Kidney (tissue), 14 donors: ENCODE measurements around the gene EEFSEC. TPM values are rescaled to one million over a fixed set of nuclear protein-coding genes. Genes with fewer than 3 reads are reported as not detected.

Experiments
- DNase-seq, 5 donors: peaks; one replicate each; pipeline ENCODE4 v3.0.0-alpha.2; 2013 to 2020
- FAIRE-seq: peaks from 2 replicates; lab custom pipeline; 2012; peaks lifted over from hg19 to GRCh38; lab: Jason Lieb, UNC
- H3K27ac ChIP-seq, 2 donors: one replicate each; pipeline ENCODE4 v1.7.0; 2013; ENCODE audit warnings: low read depth in 2 of 2, low read length in 2 of 2, inconsistent platforms in 1 of 2
- H3K27me3 ChIP-seq: one replicate; pipeline ENCODE4 v1.7.1; 2013; ENCODE audit warnings: low read length, inconsistent platforms; ENCODE audit not compliant: control insufficient read depth, insufficient read depth
- H3K36me3 ChIP-seq, 3 donors: one replicate each; pipeline versions ENCODE4 v1.7.0 to v1.7.1; 2013; ENCODE audit warnings: low read length in 3 of 3, control low read depth in 1 of 3, inconsistent platforms in 1 of 3; ENCODE audit not compliant: insufficient read depth in 3 of 3, control insufficient read depth in 2 of 3
- H3K4me1 ChIP-seq, 3 donors: one replicate each; pipeline versions ENCODE4 v1.7.0 to v1.7.1; 2013; ENCODE audit warnings: low read length in 3 of 3, inconsistent platforms in 1 of 3, low read depth in 1 of 3; ENCODE audit not compliant: control insufficient read depth in 2 of 3, insufficient read depth in 2 of 3
- H3K4me3 ChIP-seq, 3 donors: one replicate each; pipeline versions ENCODE4 v1.7.0 to v1.8.1; 2013; ENCODE audit warnings: low read length in 3 of 3, control low read depth in 1 of 3, inconsistent platforms in 1 of 3
- H3K9ac ChIP-seq, 3 donors: one replicate each; pipeline versions ENCODE4 v1.7.0 to v1.7.1; 2013; ENCODE audit warnings: low read length in 3 of 3, control low read depth in 1 of 3, inconsistent platforms in 1 of 3
- H3K9me3 ChIP-seq, 3 donors: one replicate each; pipeline versions ENCODE4 v1.7.0 to v1.7.1; 2013; ENCODE audit warnings: low read length in 3 of 3, control low read depth in 1 of 3, inconsistent platforms in 1 of 3; ENCODE audit not compliant: control insufficient read depth in 2 of 3, insufficient read depth in 1 of 3
- intact Hi-C: fragments of 100-400 bp; cut with DNase I; formaldehyde crosslinking; loops from one replicate; pipeline ENCODE4 v1.11.1; 2022
- polyA plus RNA-seq: library from polyadenylated mRNA; stranded (reverse); fragments of 350-450 nt; fragmentation: Illumina TruSeq; extraction: RNeasy Lipid Tissue Mini Kit (QIAGEN cat#74804); gene quantifications from one replicate; pipeline ENCODE4 v1.2.3, GENCODE V29; 2014; ENCODE audit warnings: low read depth, low replicate concordance; ENCODE audit not compliant: insufficient read depth
- total RNA-seq: library from RNA; stranded (reverse); fragmentation: NEBNext Ultra II Directional; extraction: Animal tissue kit (Norgen Biotek cat#: 25700); gene quantifications from one replicate; pipeline ENCODE4 v1.2.1, GENCODE V29; 2021
- TF ChIP-seq, protein P1 (sequence below): IDR thresholded peaks from 3 replicates; pipeline ENCODE4 v1.5.1; 2012; ENCODE audit warnings: mild to moderate bottlenecking, moderate library complexity, borderline replicate concordance; ENCODE audit not compliant: insufficient read depth; ENCODE audit errors: extremely low read depth
- donor health status: control.
- donor health status: control.
- donor health status: control.
- donor health status: control.
- donor health status: control.
- donor health status: DM: yes; HTN: yes; CAD: no.
- donor health status: Normal renal cell carcinoma (clear cell type).

Gene EEFSEC
- total and polyA plus RNA-seq, 2 donors from 2014 or later = 15.2 to 23.2 TPM

- H3K4me1 ChIP-seq = peaks cover 0 to 6% (median 2%) of the 10 kb centered on the region in 3 donors
- no peaks in the 10 kb centered on the region for H3K27me3 ChIP-seq
- peak overlapping the region; percentile 66 to 83 (median 69) for H3K9ac ChIP-seq
- H3K4me3 ChIP-seq = peak overlapping the region; percentile 83 to 93 (median 92)
- FAIRE-seq (no peak), DNase-seq (peak in 1 of 5 donors; percentile 77)
- H3K27ac ChIP-seq = peak overlapping the region; percentile 42 to 54
- intact Hi-C loops = no loop called here
- TF ChIP-seq, protein P1, sequence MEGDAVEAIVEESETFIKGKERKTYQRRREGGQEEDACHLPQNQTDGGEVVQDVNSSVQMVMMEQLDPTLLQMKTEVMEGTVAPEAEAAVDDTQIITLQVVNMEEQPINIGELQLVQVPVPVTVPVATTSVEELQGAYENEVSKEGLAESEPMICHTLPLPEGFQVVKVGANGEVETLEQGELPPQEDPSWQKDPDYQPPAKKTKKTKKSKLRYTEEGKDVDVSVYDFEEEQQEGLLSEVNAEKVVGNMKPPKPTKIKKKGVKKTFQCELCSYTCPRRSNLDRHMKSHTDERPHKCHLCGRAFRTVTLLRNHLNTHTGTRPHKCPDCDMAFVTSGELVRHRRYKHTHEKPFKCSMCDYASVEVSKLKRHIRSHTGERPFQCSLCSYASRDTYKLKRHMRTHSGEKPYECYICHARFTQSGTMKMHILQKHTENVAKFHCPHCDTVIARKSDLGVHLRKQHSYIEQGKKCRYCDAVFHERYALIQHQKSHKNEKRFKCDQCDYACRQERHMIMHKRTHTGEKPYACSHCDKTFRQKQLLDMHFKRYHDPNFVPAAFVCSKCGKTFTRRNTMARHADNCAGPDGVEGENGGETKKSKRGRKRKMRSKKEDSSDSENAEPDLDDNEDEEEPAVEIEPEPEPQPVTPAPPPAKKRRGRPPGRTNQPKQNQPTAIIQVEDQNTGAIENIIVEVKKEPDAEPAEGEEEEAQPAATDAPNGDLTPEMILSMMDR = no peak
- no peaks in the 10 kb centered on the region for H3K9me3 ChIP-seq
- no peaks in the 10 kb centered on the region for H3K36me3 ChIP-seq
Observed at GRCh38 chr3:128123156-128123537, 30.1 kb upstream of the EEFSEC start.

DNA sequence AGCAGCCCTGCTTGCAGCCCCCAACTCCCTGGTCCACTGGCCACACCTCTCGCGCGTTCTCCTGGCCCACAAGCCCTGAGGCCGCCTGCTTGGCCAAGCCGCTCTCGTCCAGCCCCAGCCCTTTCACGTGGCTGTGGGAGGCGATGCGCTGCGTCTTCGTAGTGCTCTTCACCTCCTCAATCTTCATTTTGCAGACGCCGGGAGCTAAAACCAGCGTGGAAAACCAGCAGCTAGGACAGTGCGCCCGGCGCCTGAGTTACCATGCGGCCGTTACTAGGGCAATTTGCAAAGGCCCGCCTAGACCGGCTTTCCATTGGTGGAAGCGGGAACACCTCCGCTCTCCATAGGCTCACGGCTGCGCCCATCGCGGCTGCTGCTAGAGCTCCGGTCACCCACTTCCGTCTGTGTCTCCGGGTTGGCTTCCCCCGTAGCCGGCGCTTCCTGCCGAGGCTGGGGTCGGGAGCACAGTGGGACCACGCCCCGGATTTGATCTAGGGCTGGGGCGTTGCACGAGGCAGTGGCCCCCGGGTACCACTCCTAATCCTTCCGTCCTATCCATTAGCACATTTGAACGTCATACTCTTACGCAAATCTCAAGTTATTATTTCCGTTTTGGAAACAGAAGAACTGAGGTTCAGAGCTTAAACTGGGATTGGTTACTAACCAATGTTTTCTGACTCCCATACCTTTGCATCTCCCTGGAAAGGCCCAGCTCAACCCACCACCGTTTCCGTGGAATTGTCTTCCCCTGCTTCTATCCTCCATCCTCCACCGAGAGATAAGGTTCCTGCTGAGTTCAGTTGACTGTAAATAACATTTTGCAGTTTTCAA is 29.5 kb upstream of the EEFSEC start, which contains the start of gene RUVBL1:
RUVBL1 (minus strand) TSS at position 275 of the 831 bp plus-strand sequence; CDS start at position 187, 88 bp downstream.
- H3K4me3 ChIP-seq = peak within 1 kb of the TSS; percentile 83 to 93 (median 92)
- H3K36me3 ChIP-seq = no peaks in the 10 kb centered on the region
- peak within 1 kb of the TSS; percentile 54 to 73 for H3K27ac ChIP-seq
- H3K9ac ChIP-seq = peak within 1 kb of the TSS; percentile 66 to 83 (median 69)
- intact Hi-C loops = no loop called here
- H3K4me1 ChIP-seq = peaks cover 0 to 6% (median 2%) of the 10 kb centered on the region in 3 donors
- no peaks in the 10 kb centered on the region for H3K27me3 ChIP-seq
- FAIRE-seq (peak; percentile 74), DNase-seq (peak; percentile 98 to 99 (median 99))
- TF ChIP-seq, protein P1 = no peak
- no peaks in the 10 kb centered on the region for H3K9me3 ChIP-seq

DNA sequence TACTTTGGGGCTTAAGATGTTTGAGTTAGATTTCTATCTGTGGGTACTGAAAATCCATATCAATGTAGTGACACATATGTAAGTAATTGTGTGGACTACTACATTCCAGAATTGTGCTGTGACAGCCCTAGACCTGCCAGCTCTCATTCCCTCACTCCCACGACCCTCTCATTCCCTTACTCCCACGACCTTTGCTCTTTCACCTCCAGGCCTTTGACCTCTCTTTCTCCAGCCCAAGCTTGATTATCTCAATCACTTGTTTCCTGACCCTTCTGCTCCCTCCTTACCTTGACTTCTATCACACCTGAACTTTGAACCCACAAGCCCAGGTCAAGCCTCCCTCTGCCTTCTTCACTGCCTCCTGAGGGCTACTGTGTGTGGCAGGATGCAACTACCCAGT is 26.0 kb upstream of the EEFSEC start:
- no peak for DNase-seq
- FAIRE-seq = no peak
- TF ChIP-seq, protein P1 = no peak
- intact Hi-C loops = no loop called here
- no peak overlapping the region for H3K27ac ChIP-seq
- H3K27me3 ChIP-seq = no peaks in the 10 kb centered on the region
- H3K9me3 ChIP-seq = no peaks in the 10 kb centered on the region
- H3K4me3 ChIP-seq = no peak overlapping the region
- no peaks in the 10 kb centered on the region for H3K36me3 ChIP-seq
- H3K9ac ChIP-seq = no peak overlapping the region
- H3K4me1 ChIP-seq = peaks cover 0 to 6% (median 2%) of the 10 kb centered on the region in 3 donors
